ENCODE results near the gene MTOR. TPM values are rescaled to one million over a fixed set of nuclear protein-coding genes. Genes with fewer than 3 reads are reported as not detected.
A peak's percentile ranks its signal among the peaks of the same experiment; 100 is the strongest.

The MTOR gene
- total RNA-seq, 1 donor from 2014 or later = 32.3 TPM

- peak within 1 kb of the TSS; percentile 87 for H3K27ac ChIP-seq
- H3K4me1 ChIP-seq = peaks cover 20% of the 10 kb centered on the region
- ATAC-seq = peak; percentile 99
- peak within 1 kb of the TSS; percentile 96 for H3K4me3 ChIP-seq
- no peaks in the 10 kb centered on the region for H3K9me3 ChIP-seq
- intact Hi-C loops (cut with DNase I) = no loop called here
- peak; percentile 96 for DNase-seq
- H3K27me3 ChIP-seq = no peaks in the 10 kb centered on the region
- peaks cover 20% of the 10 kb centered on the region for H3K36me3 ChIP-seq
- peak; percentile 54 for TF ChIP-seq CTCF (IDR thresholded peaks at IDR 0.05)
Observed at GRCh38 chr1:11059968-11060830, 202.2 kb downstream of the MTOR start, which contains the start of gene SRM. Gene SRM (minus strand): TSS chr1:11060018. CDS start chr1:11059943, 75 bp downstream.

- peaks cover 20% of the 10 kb centered on the region for H3K4me1 ChIP-seq
- no peaks in the 10 kb centered on the region for H3K9me3 ChIP-seq
- DNase-seq = peak; percentile 75
- peak overlapping the region; percentile 96 for H3K4me3 ChIP-seq
- no peaks in the 10 kb centered on the region for H3K27me3 ChIP-seq
- no peak for ATAC-seq
- intact Hi-C loops (cut with DNase I) = no loop called here
- peak overlapping the region; percentile 55 for H3K27ac ChIP-seq
- peaks cover 22% of the 10 kb centered on the region for H3K36me3 ChIP-seq
- TF ChIP-seq CTCF (IDR thresholded peaks at IDR 0.05) = no peak
Observed at GRCh38 chr1:11059155-11059967, 203.0 kb downstream of the MTOR start.

GRCh38 chr1:11058595-11059154 lies 203.7 kb downstream of the MTOR start:
- Histone ChIP-seq H3K27me3 (no peaks in the 10 kb centered on the region), H3K27ac (no peak overlapping the region), H3K36me3 (peaks cover 23% of the 10 kb centered on the region), H3K4me3 (peak overlapping the region; percentile 96), H3K9me3 (no peaks in the 10 kb centered on the region), H3K4me1 (peaks cover 20% of the 10 kb centered on the region)
- ATAC-seq (no peak), DNase-seq (no peak)
- intact Hi-C loops (cut with DNase I) = no loop called here
- TF ChIP-seq CTCF (IDR thresholded peaks at IDR 0.05) = no peak

GRCh38 chr1:11058026-11058425 lies 204.3 kb downstream of the MTOR start:
- intact Hi-C loops (cut with DNase I) = no loop called here
- H3K27ac ChIP-seq = no peak overlapping the region
- no peaks in the 10 kb centered on the region for H3K9me3 ChIP-seq
- no peak for ATAC-seq
- no peaks in the 10 kb centered on the region for H3K27me3 ChIP-seq
- TF ChIP-seq CTCF (IDR thresholded peaks at IDR 0.05) = no peak
- no peak for DNase-seq
- peaks cover 20% of the 10 kb centered on the region for H3K4me1 ChIP-seq
- no peak overlapping the region for H3K4me3 ChIP-seq
- peaks cover 23% of the 10 kb centered on the region for H3K36me3 ChIP-seq

GRCh38 chr1:11057477-11057876 lies 204.9 kb downstream of the MTOR start:
- no peak for DNase-seq
- intact Hi-C loops (cut with DNase I) = no loop called here
- Histone ChIP-seq H3K27ac (no peak overlapping the region), H3K4me1 (peaks cover 20% of the 10 kb centered on the region), H3K36me3 (peaks cover 23% of the 10 kb centered on the region), H3K9me3 (no peaks in the 10 kb centered on the region), H3K27me3 (no peaks in the 10 kb centered on the region), H3K4me3 (no peak overlapping the region)
- TF ChIP-seq CTCF (IDR thresholded peaks at IDR 0.05) = no peak
- no peak for ATAC-seq

Other genes with a start within 250 kb of the MTOR start
- 112 TPM for gene TARDBP, start 249.9 kb downstream of the MTOR start, total RNA-seq
- not detected for gene MASP2, start 215.3 kb downstream of the MTOR start, total RNA-seq
- gene SRM, start 202.5 kb downstream of the MTOR start, total RNA-seq = 46.1 TPM
- gene EXOSC10, start 162.7 kb downstream of the MTOR start, total RNA-seq = 50.9 TPM
- 1.1 TPM for gene ANGPTL7, start 73.2 kb downstream of the MTOR start, total RNA-seq
- 15.3 TPM for gene UBIAD1, start 10.6 kb upstream of the MTOR start, total RNA-seq
- not detected for gene DISP3, start 216.6 kb upstream of the MTOR start, total RNA-seq